Stimulated activated naive CD8-positive, alpha-beta T cell treated with anti-CD3 and anti-CD28 coated beads, Interleukin-15, Interleukin-2, amounts not matched to agents 100 ng/mL and 50 ng/mL, for 24 hours (primary cell): ENCODE results near the gene MLPH.

Experiments
- H3K27ac Mint-ChIP-seq: one replicate; pipeline ENCODE4 v1.8.0; 2021; ENCODE audit warnings: mild to moderate bottlenecking, mixed read lengths
- H3K27me3 Mint-ChIP-seq: one replicate; pipeline ENCODE4 v1.8.0; 2021; ENCODE audit warnings: mixed read lengths
- H3K36me3 Mint-ChIP-seq: one replicate; pipeline ENCODE4 v1.8.0; 2021; ENCODE audit warnings: low read depth, mixed read lengths
- H3K4me1 Mint-ChIP-seq: one replicate; pipeline ENCODE4 v1.8.0; 2021; ENCODE audit warnings: low read depth, mixed read lengths
- H3K4me3 Mint-ChIP-seq: one replicate; pipeline ENCODE4 v1.8.0; 2021; ENCODE audit warnings: mild to moderate bottlenecking, mixed read lengths
- H3K9me3 Mint-ChIP-seq: one replicate; pipeline ENCODE4 v1.8.0; 2021; ENCODE audit warnings: mixed read lengths

Gene MLPH

GRCh38 chr2:237527233-237527632, 40.2 kb downstream of the MLPH start:
- H3K27me3 Mint-ChIP-seq = no peaks in the 10 kb centered on the region

GRCh38 chr2:237527766-237528165, 40.7 kb downstream of the MLPH start:
- no peaks in the 10 kb centered on the region for H3K36me3 Mint-ChIP-seq
- no peak overlapping the region for H3K27ac Mint-ChIP-seq
- H3K4me3 Mint-ChIP-seq = no peak overlapping the region
- H3K4me1 Mint-ChIP-seq = no peaks in the 10 kb centered on the region
- H3K9me3 Mint-ChIP-seq = no peaks in the 10 kb centered on the region
- H3K27me3 Mint-ChIP-seq = no peaks in the 10 kb centered on the region

More at GRCh38 chr2:237527233-237527632, 40.2 kb downstream of the MLPH start:
- H3K27ac Mint-ChIP-seq = no peak overlapping the region
- no peaks in the 10 kb centered on the region for H3K4me1 Mint-ChIP-seq
- H3K4me3 Mint-ChIP-seq = no peak overlapping the region
- no peaks in the 10 kb centered on the region for H3K9me3 Mint-ChIP-seq
- no peaks in the 10 kb centered on the region for H3K36me3 Mint-ChIP-seq

GRCh38 chr2:237529452-237530402, 42.7 kb downstream of the MLPH start:
- Mint-ChIP-seq H3K36me3 (no peaks in the 10 kb centered on the region), H3K27ac (no peak overlapping the region), H3K4me1 (no peaks in the 10 kb centered on the region), H3K4me3 (no peak overlapping the region), H3K27me3 (no peaks in the 10 kb centered on the region), H3K9me3 (no peaks in the 10 kb centered on the region)

GRCh38 chr2:237530472-237531433, 43.7 kb downstream of the MLPH start:
- no peaks in the 10 kb centered on the region for H3K36me3 Mint-ChIP-seq
- no peak overlapping the region for H3K4me3 Mint-ChIP-seq
- H3K9me3 Mint-ChIP-seq = no peaks in the 10 kb centered on the region
- H3K27ac Mint-ChIP-seq = no peak overlapping the region
- no peaks in the 10 kb centered on the region for H3K4me1 Mint-ChIP-seq
- no peaks in the 10 kb centered on the region for H3K27me3 Mint-ChIP-seq

- Mint-ChIP-seq H3K27ac (no peak overlapping the region), H3K4me1 (no peaks in the 10 kb centered on the region), H3K36me3 (no peaks in the 10 kb centered on the region), H3K4me3 (no peak overlapping the region), H3K9me3 (no peaks in the 10 kb centered on the region), H3K27me3 (no peaks in the 10 kb centered on the region)
These were observed 45.1 kb downstream of the MLPH start for GRCh38 chr2:237532160-237532559.

- Mint-ChIP-seq H3K27me3 (no peaks in the 10 kb centered on the region), H3K9me3 (no peaks in the 10 kb centered on the region), H3K27ac (no peak overlapping the region), H3K36me3 (no peaks in the 10 kb centered on the region), H3K4me1 (no peaks in the 10 kb centered on the region), H3K4me3 (no peak overlapping the region)
These were observed 46.7 kb downstream of the MLPH start for GRCh38 chr2:237533668-237534161.

GRCh38 chr2:237534380-237534779, 47.3 kb downstream of the MLPH start:
- Mint-ChIP-seq H3K27me3 (no peaks in the 10 kb centered on the region), H3K9me3 (no peaks in the 10 kb centered on the region), H3K4me3 (no peak overlapping the region), H3K36me3 (no peaks in the 10 kb centered on the region), H3K4me1 (no peaks in the 10 kb centered on the region), H3K27ac (no peak overlapping the region)

- no peaks in the 10 kb centered on the region for H3K27me3 Mint-ChIP-seq
- H3K4me3 Mint-ChIP-seq = no peak overlapping the region
These were observed 48.5 kb downstream of the MLPH start for GRCh38 chr2:237535385-237536082.

GRCh38 chr2:237536083-237536415, 49.0 kb downstream of the MLPH start:
- Mint-ChIP-seq H3K36me3 (no peaks in the 10 kb centered on the region), H3K9me3 (no peaks in the 10 kb centered on the region), H3K27me3 (no peaks in the 10 kb centered on the region), H3K27ac (no peak overlapping the region), H3K4me3 (no peak overlapping the region), H3K4me1 (no peaks in the 10 kb centered on the region)

More at GRCh38 chr2:237535385-237536082, 48.5 kb downstream of the MLPH start:
- Mint-ChIP-seq H3K36me3 (no peaks in the 10 kb centered on the region), H3K27ac (no peak overlapping the region), H3K9me3 (no peaks in the 10 kb centered on the region), H3K4me1 (no peaks in the 10 kb centered on the region)

GRCh38 chr2:237536617-237537016, 49.6 kb downstream of the MLPH start:
- Mint-ChIP-seq H3K27ac (no peak overlapping the region), H3K27me3 (no peaks in the 10 kb centered on the region), H3K4me3 (no peak overlapping the region), H3K4me1 (no peaks in the 10 kb centered on the region), H3K9me3 (no peaks in the 10 kb centered on the region), H3K36me3 (no peaks in the 10 kb centered on the region)

- Mint-ChIP-seq H3K4me1 (no peaks in the 10 kb centered on the region), H3K4me3 (no peak overlapping the region), H3K36me3 (no peaks in the 10 kb centered on the region), H3K27me3 (no peaks in the 10 kb centered on the region), H3K9me3 (no peaks in the 10 kb centered on the region), H3K27ac (no peak overlapping the region)
These were observed 51.1 kb downstream of the MLPH start for GRCh38 chr2:237538001-237538720.

GRCh38 chr2:237538901-237539300, 51.9 kb downstream of the MLPH start:
- Mint-ChIP-seq H3K36me3 (no peaks in the 10 kb centered on the region), H3K4me1 (no peaks in the 10 kb centered on the region), H3K27me3 (no peaks in the 10 kb centered on the region)

GRCh38 chr2:237539681-237540080, 52.6 kb downstream of the MLPH start:
- Mint-ChIP-seq H3K9me3 (no peaks in the 10 kb centered on the region), H3K4me1 (no peaks in the 10 kb centered on the region), H3K4me3 (no peak overlapping the region), H3K27ac (no peak overlapping the region), H3K27me3 (no peaks in the 10 kb centered on the region), H3K36me3 (no peaks in the 10 kb centered on the region)

More at GRCh38 chr2:237538901-237539300, 51.9 kb downstream of the MLPH start:
- no peaks in the 10 kb centered on the region for H3K9me3 Mint-ChIP-seq
- no peak overlapping the region for H3K4me3 Mint-ChIP-seq
- no peak overlapping the region for H3K27ac Mint-ChIP-seq

- Mint-ChIP-seq H3K9me3 (no peaks in the 10 kb centered on the region), H3K27ac (no peak overlapping the region), H3K36me3 (no peaks in the 10 kb centered on the region), H3K27me3 (no peaks in the 10 kb centered on the region), H3K4me3 (no peak overlapping the region), H3K4me1 (no peaks in the 10 kb centered on the region)
These were observed 53.2 kb downstream of the MLPH start for GRCh38 chr2:237540223-237540775.
